RWPE2 (cell line): Measurements from ENCODE around the gene NFE2L3.
A peak's percentile ranks its signal among the peaks of the same experiment; 100 is the strongest.

Experiments used
- ATAC-seq: fragments of 200-7000 bp; cut with Tn5 transposase; 3 replicates; pipeline ENCODE4 v1.9.1; 2021; ENCODE audit warnings: low read depth
- DNase-seq: peaks from one replicate; pipeline ENCODE4 v3.0.0-alpha.2; 2020; ENCODE audit warnings: low spot score
- H3K27ac ChIP-seq: fragments of 450-650 bp; 2 replicates; pipeline ENCODE4 v1.5.1; 2017; ENCODE audit warnings: mild to moderate bottlenecking; ENCODE audit not compliant: poor library complexity, severe bottlenecking
- H3K27me3 ChIP-seq: fragments of 250-450 bp; sonication (Bioruptor Pico); 2 replicates; pipeline ENCODE4 v1.5.1; 2021; ENCODE audit warnings: mild to moderate bottlenecking, moderate library complexity; ENCODE audit not compliant: insufficient read depth, poor library complexity, severe bottlenecking
- H3K36me3 ChIP-seq: fragments of 250-450 bp; sonication (Bioruptor Pico); 2 replicates; pipeline ENCODE4 v1.5.1; 2020; ENCODE audit warnings: low read depth, mild to moderate bottlenecking, moderate library complexity
- H3K4me1 ChIP-seq: fragments of 250-450 bp; sonication (Bioruptor Pico); 2 replicates; pipeline ENCODE4 v1.5.1; 2021; ENCODE audit warnings: mild to moderate bottlenecking, moderate library complexity; ENCODE audit not compliant: insufficient read depth, poor library complexity, severe bottlenecking
- H3K4me3 ChIP-seq: fragments of 250-450 bp; sonication (Bioruptor Pico); 2 replicates; pipeline ENCODE4 v1.5.1; 2021; ENCODE audit warnings: mild to moderate bottlenecking, moderate library complexity; ENCODE audit not compliant: severe bottlenecking
- H3K9me3 ChIP-seq: fragments of 250-450 bp; sonication (Bioruptor Pico); 2 replicates; pipeline ENCODE4 v1.5.1; 2021; ENCODE audit warnings: mild to moderate bottlenecking, moderate library complexity; ENCODE audit not compliant: severe bottlenecking
- CTCF ChIP-seq: fragments of 450-650 bp; IDR thresholded peaks from one replicate; pipeline ENCODE4 v1.5.1; 2017; ENCODE audit warnings: mild to moderate bottlenecking, moderate library complexity; ENCODE audit not compliant: poor library complexity, severe bottlenecking

Gene NFE2L3

GRCh38 chr7:26201247-26202018 is 49.4 kb downstream of the NFE2L3 start, which contains the start of gene CBX3:
Gene CBX3, plus strand, starts transcription at chr7:26201745. Its CDS starts 1,254 bp downstream, at chr7:26202999.
- peak; percentile 42 for ATAC-seq
- DNase-seq, result peak; percentile 84
- Histone ChIP-seq H3K36me3 (peaks cover 78% of the 10 kb centered on the region), H3K27me3 (no peaks in the 10 kb centered on the region), H3K9me3 (no peaks in the 10 kb centered on the region), H3K27ac (peak within 1 kb of the TSS; percentile 90), H3K4me1 (peaks cover 28% of the 10 kb centered on the region), H3K4me3 (peak within 1 kb of the TSS; percentile 97)
- TF ChIP-seq CTCF, result no peak

GRCh38 chr7:26202019-26202990 is 50.3 kb downstream of the NFE2L3 start:
- peak overlapping the region; percentile 90 for H3K27ac ChIP-seq
- no peak for DNase-seq
- peak overlapping the region; percentile 97 for H3K4me3 ChIP-seq
- peaks cover 19% of the 10 kb centered on the region for H3K4me1 ChIP-seq
- ATAC-seq, result no peak
- no peak for TF ChIP-seq CTCF
- H3K27me3 ChIP-seq, result no peaks in the 10 kb centered on the region
- peaks cover 78% of the 10 kb centered on the region for H3K36me3 ChIP-seq
- no peaks in the 10 kb centered on the region for H3K9me3 ChIP-seq

GRCh38 chr7:26203016-26203415 is 51.0 kb downstream of the NFE2L3 start:
- ATAC-seq (no peak), DNase-seq (no peak)
- Histone ChIP-seq H3K4me3 (peak overlapping the region; percentile 97), H3K27me3 (no peaks in the 10 kb centered on the region), H3K27ac (peak overlapping the region; percentile 90), H3K36me3 (peaks cover 78% of the 10 kb centered on the region), H3K9me3 (no peaks in the 10 kb centered on the region), H3K4me1 (peaks cover 12% of the 10 kb centered on the region)
- no peak for TF ChIP-seq CTCF

- H3K4me3 ChIP-seq, result no peak overlapping the region
- ATAC-seq, result no peak
- no peaks in the 10 kb centered on the region for H3K27me3 ChIP-seq
These were observed 56.0 kb downstream of the NFE2L3 start for GRCh38 chr7:26208040-26208439.

More at GRCh38 chr7:26208040-26208439, 56.0 kb downstream of the NFE2L3 start:
- no peak for DNase-seq
- Histone ChIP-seq H3K9me3 (no peaks in the 10 kb centered on the region), H3K36me3 (peaks cover 100% of the 10 kb centered on the region), H3K4me1 (peaks cover 12% of the 10 kb centered on the region), H3K27ac (no peak overlapping the region)
- TF ChIP-seq CTCF, result no peak
